Central memory CD8-positive, alpha-beta T cell (primary cell): ENCODE measurements around the gene ACADVL.
"Not testable (repeated sequence)": the region's sequence is repeated elsewhere in the genome, so short reads cannot be mapped to it uniquely, and the experiment has no call there.

Experiments
- ATAC-seq: fragments of 150-1000 bp; cut with Tn5 transposase; replicated peaks from 2 replicates; pipeline ENCODE4 v1.10.0; 2022; ENCODE audit warnings: mild to moderate bottlenecking, moderate FRiP score, moderate number of reproducible peaks; ENCODE audit not compliant: poor library complexity, severe bottlenecking; ENCODE audit errors: extremely low read depth
- DNase-seq, 2 donors: peaks; one replicate each; pipeline ENCODE4 v3.0.0; 2021; ENCODE audit warnings: low spot score in 2 of 2
- H3K27ac Mint-ChIP-seq: one replicate; pipeline ENCODE4 v1.8.0; 2022; ENCODE audit warnings: low read depth, mild to moderate bottlenecking, moderate library complexity, mixed read lengths
- H3K27me3 Mint-ChIP-seq: one replicate; pipeline ENCODE4 v1.8.0; 2022; ENCODE audit warnings: mixed read lengths
- H3K36me3 Mint-ChIP-seq: one replicate; pipeline ENCODE4 v1.8.0; 2022; ENCODE audit warnings: mild to moderate bottlenecking, moderate library complexity, mixed read lengths; ENCODE audit not compliant: insufficient read depth
- H3K4me1 Mint-ChIP-seq: one replicate; pipeline ENCODE4 v1.8.0; 2022; ENCODE audit warnings: mixed read lengths
- H3K4me3 Mint-ChIP-seq: one replicate; pipeline ENCODE4 v1.8.0; 2022; ENCODE audit warnings: mild to moderate bottlenecking, moderate library complexity, mixed read lengths
- H3K9me3 Mint-ChIP-seq: one replicate; pipeline ENCODE4 v1.8.0; 2022; ENCODE audit warnings: mixed read lengths

ACADVL gene

GRCh38 chr17:7219812-7220592 is at the start of gene ACADVL, which contains the start of gene DLG4:
Gene ACADVL, plus strand, starts transcription at chr17:7219938. Its CDS starts 47 bp downstream, at chr17:7219985.
Gene DLG4, minus strand, starts transcription at chr17:7219836.
- H3K4me3 Mint-ChIP-seq, result peak within 1 kb of the TSS; percentile 98
- peaks cover 8% of the 10 kb centered on the region for H3K36me3 Mint-ChIP-seq
- no peaks in the 10 kb centered on the region for H3K27me3 Mint-ChIP-seq
- ATAC-seq, result peak; percentile 62
- peaks cover 44% of the 10 kb centered on the region for H3K4me1 Mint-ChIP-seq
- H3K9me3 Mint-ChIP-seq, result no peaks in the 10 kb centered on the region
- peak within 1 kb of the TSS; percentile 95 for H3K27ac Mint-ChIP-seq
- peak; percentile 35 to 44 for DNase-seq

GRCh38 chr17:7172522-7173191 is 47.1 kb upstream of the ACADVL start:
- H3K36me3 Mint-ChIP-seq, H3K9me3 Mint-ChIP-seq, H3K4me3 Mint-ChIP-seq, H3K4me1 Mint-ChIP-seq, H3K27ac Mint-ChIP-seq, DNase-seq, H3K27me3 Mint-ChIP-seq, ATAC-seq: not testable (repeated sequence)

GRCh38 chr17:7173687-7174602 is 45.8 kb upstream of the ACADVL start:
- H3K36me3 Mint-ChIP-seq, result peaks cover 2% of the 10 kb centered on the region
- no peak overlapping the region for H3K27ac Mint-ChIP-seq
- no peak overlapping the region for H3K4me3 Mint-ChIP-seq
- peak; percentile 35 for ATAC-seq
- DNase-seq, result peak in 1 of 2 donors; percentile 28
- peaks cover 6% of the 10 kb centered on the region for H3K9me3 Mint-ChIP-seq
- H3K4me1 Mint-ChIP-seq, result no peaks in the 10 kb centered on the region
- no peaks in the 10 kb centered on the region for H3K27me3 Mint-ChIP-seq

- H3K4me3 Mint-ChIP-seq, result no peak overlapping the region
- no peak overlapping the region for H3K27ac Mint-ChIP-seq
- no peaks in the 10 kb centered on the region for H3K27me3 Mint-ChIP-seq
- no peaks in the 10 kb centered on the region for H3K4me1 Mint-ChIP-seq
- DNase-seq (no peak), ATAC-seq (no peak)
- H3K9me3 Mint-ChIP-seq, result no peaks in the 10 kb centered on the region
- peaks cover 2% of the 10 kb centered on the region for H3K36me3 Mint-ChIP-seq
Measured at GRCh38 chr17:7174603-7175326, 45.0 kb upstream of the ACADVL start.

GRCh38 chr17:7175330-7175733 is 44.4 kb upstream of the ACADVL start:
- no peaks in the 10 kb centered on the region for H3K27me3 Mint-ChIP-seq
- H3K9me3 Mint-ChIP-seq, result no peaks in the 10 kb centered on the region
- no peak overlapping the region for H3K4me3 Mint-ChIP-seq
- no peaks in the 10 kb centered on the region for H3K4me1 Mint-ChIP-seq
- no peak overlapping the region for H3K27ac Mint-ChIP-seq
- ATAC-seq (no peak), DNase-seq (no peak)
- H3K36me3 Mint-ChIP-seq, result peaks cover 2% of the 10 kb centered on the region

- no peaks in the 10 kb centered on the region for H3K27me3 Mint-ChIP-seq
- DNase-seq (no peak), ATAC-seq (no peak)
- no peak overlapping the region for H3K27ac Mint-ChIP-seq
- H3K4me3 Mint-ChIP-seq, result no peak overlapping the region
- no peaks in the 10 kb centered on the region for H3K4me1 Mint-ChIP-seq
- H3K36me3 Mint-ChIP-seq, result peaks cover 2% of the 10 kb centered on the region
- no peaks in the 10 kb centered on the region for H3K9me3 Mint-ChIP-seq
Measured at GRCh38 chr17:7176107-7176840, 43.5 kb upstream of the ACADVL start.

GRCh38 chr17:7176841-7177190 is 42.9 kb upstream of the ACADVL start:
- no peak for ATAC-seq
- Mint-ChIP-seq H3K4me3 (no peak overlapping the region), H3K9me3 (no peaks in the 10 kb centered on the region), H3K27me3 (no peaks in the 10 kb centered on the region), H3K27ac (no peak overlapping the region), H3K4me1 (no peaks in the 10 kb centered on the region), H3K36me3 (peaks cover 2% of the 10 kb centered on the region)
- DNase-seq, result no peak

- no peaks in the 10 kb centered on the region for H3K9me3 Mint-ChIP-seq
- H3K27me3 Mint-ChIP-seq, result no peaks in the 10 kb centered on the region
- peak overlapping the region; percentile 27 for H3K4me3 Mint-ChIP-seq
- peaks cover 2% of the 10 kb centered on the region for H3K36me3 Mint-ChIP-seq
- peak; percentile 38 to 49 for DNase-seq
- ATAC-seq, result peak; percentile 73
- no peak overlapping the region for H3K27ac Mint-ChIP-seq
- H3K4me1 Mint-ChIP-seq, result no peaks in the 10 kb centered on the region
Measured at GRCh38 chr17:7177191-7177953, 42.4 kb upstream of the ACADVL start.

- ATAC-seq (no peak), DNase-seq (no peak)
- Mint-ChIP-seq H3K4me3 (peak overlapping the region; percentile 27), H3K27me3 (no peaks in the 10 kb centered on the region), H3K36me3 (peaks cover 2% of the 10 kb centered on the region), H3K4me1 (no peaks in the 10 kb centered on the region), H3K27ac (no peak overlapping the region), H3K9me3 (no peaks in the 10 kb centered on the region)
Measured at GRCh38 chr17:7177954-7178477, 41.7 kb upstream of the ACADVL start.

GRCh38 chr17:7178973-7179316 is 40.8 kb upstream of the ACADVL start:
- Mint-ChIP-seq H3K27me3 (no peaks in the 10 kb centered on the region), H3K4me1 (no peaks in the 10 kb centered on the region), H3K36me3 (peaks cover 2% of the 10 kb centered on the region), H3K4me3 (no peak overlapping the region), H3K9me3 (no peaks in the 10 kb centered on the region), H3K27ac (no peak overlapping the region)
- ATAC-seq (no peak), DNase-seq (no peak)
